Heart right ventricle (tissue), 16 donors: ENCODE results near the gene GRIA1. TPM values are rescaled to one million over a fixed set of nuclear protein-coding genes. Genes with fewer than 3 reads are reported as not detected.

Experiments used
- ATAC-seq, 8 donors: fragments of 200-7000 bp; cut with Tn5 transposase; one replicate each; pipeline ENCODE4 v1.9.1; 2020; ENCODE audit warnings: mild to moderate bottlenecking in 8 of 8, moderate library complexity in 8 of 8, moderate number of reproducible peaks in 1 of 8
- DNase-seq, 2 donors: peaks; one replicate each; pipeline ENCODE4 v3.0.0-alpha.2; 2020
- H3K27ac ChIP-seq, 10 donors: fragments of 200-600 bp; sonication (generic) in 2 of 10; one replicate each; pipeline versions ENCODE4 v1.5.0 to v1.8.0; 2020 to 2022; ENCODE audit warnings: mild to moderate bottlenecking in 3 of 10
- H3K27me3 ChIP-seq, 7 donors: fragments of 200-600 bp; one replicate each; pipeline ENCODE4 v1.8.0; 2021 to 2022; ENCODE audit warnings: mild to moderate bottlenecking in 2 of 7
- H3K36me3 ChIP-seq, 9 donors: fragments of 200-600 bp; sonication (generic) in 1 of 9; one replicate each; pipeline versions ENCODE4 v1.5.0 to v1.8.0; 2020 to 2022; ENCODE audit warnings: mild to moderate bottlenecking in 2 of 9
- H3K4me1 ChIP-seq, 9 donors: fragments of 200-600 bp; sonication (generic) in 1 of 9; one replicate each; pipeline versions ENCODE4 v1.5.0 to v1.8.0; 2020 to 2022; ENCODE audit warnings: mild to moderate bottlenecking in 4 of 9
- H3K4me3 ChIP-seq, 10 donors: fragments of 200-600 bp; sonication (generic) in 2 of 10; one replicate each; pipeline versions ENCODE4 v1.5.0 to v1.8.0; 2020 to 2022; ENCODE audit warnings: mild to moderate bottlenecking in 7 of 10, moderate library complexity in 2 of 10
- H3K9me3 ChIP-seq, 11 donors: fragments of 200-600 bp in 10 of 11; sonication (generic) in 2 of 11; one replicate each; pipeline versions ENCODE4 v1.5.0 to v1.8.0; 2013 to 2022; ENCODE audit warnings: mild to moderate bottlenecking in 2 of 11, control low read depth in 1 of 11, moderate library complexity in 1 of 11
- CTCF ChIP-seq, 9 donors: fragments of 200-600 bp; sonication (generic) in 2 of 9; IDR thresholded peaks; one replicate each; pipeline versions ENCODE4 v1.5.0 to v1.8.0; 2021 to 2022; ENCODE audit warnings: antibody characterized with exemption in 9 of 9, mild to moderate bottlenecking in 5 of 9, moderate library complexity in 1 of 9
- WGBS, 2 donors: extraction: QIAGEN DNeasy Blood & Tissue Kit; methylation state at CpG; one replicate each; pipeline ENCODE4 v1.1.7; 2013; ENCODE audit warnings: inconsistent platforms in 1 of 2; 5-methylcytosine and 5-hydroxymethylcytosine counted together
- intact Hi-C, 10 donors: fragments of 100-400 bp; cut with DNase I; formaldehyde crosslinking; loops; one replicate each; pipeline versions ENCODE4 v1.11.1 to v1.14.2; 2022
- polyA plus RNA-seq, 2 donors: library from polyadenylated mRNA; stranded (reverse); fragments of 200-250 nt; gene quantifications; one replicate each; pipeline ENCODE4 v1.2.3, GENCODE V29; 2013
- total RNA-seq, 10 donors: library from RNA; stranded (reverse); fragmentation: NEBNext Ultra II Directional in 3 of 10; extraction: Animal tissue kit (Norgen Biotek cat#: 25700) in 3 of 10; gene quantifications; one replicate each; pipeline versions ENCODE4 v1.2.1 to v1.2.4, GENCODE V29; 2021 to 2023
- donor health status: Arrhythmogenic right ventricular cardiomyopathy.
- donor health status: ischemic (EF 13 %, LVEDD 7.1; RV severe dilation, severe dysfunction).
- donor health status: healthy with polysubstance abuse.
- donor health status: DM: no; HTN: yes; CAD: no.
- donor health status: DM: no; HTN: no; CAD: no.
- donor health status: ischemic (EF 25% LVEDD 6.9; RV normal size, moderate dysfunction).
- donor health status: ischemic (EF 25% LVEDD 5.7; RV mildly dilated, moderate dysfunction).
- donor health status: healthy.
- donor health status: DM: yes; HTN: yes; CAD: no.
- donor health status: Ischemic cardiomyopathy.
- donor health status: ischemic (EF 35%, LVEDD 5.7; RV mildly dilated, moderate dysfunction).
- donor health status: nonischemic (EF 11% LVEDD 7.7; RV severe dilation, severe dysfunction).
- donor health status: DM: yes; HTN: yes; CAD: no.
- donor health status: PGD.
- donor health status: ischemic (EF 29% LVEDD 5.4; RV normal size, mild dysfunction).
- donor health status: nonischemic (EF 23%, LVEDD 6.1; RV moderate dilation, normal function).

The GRIA1 gene
- total and polyA plus RNA-seq, 12 donors: 0.04 to 0.49 (median 0.23) TPM; not detected in 3

GRCh38 chr5:153485641-153486040 is 4.8 kb upstream of the GRIA1 start:
- no peaks in the 10 kb centered on the region for H3K36me3 ChIP-seq
- H3K9me3 ChIP-seq: no peaks in the 10 kb centered on the region
- no peak for ATAC-seq
- no peak overlapping the region for H3K4me3 ChIP-seq
- peaks cover 0 to 23% (median 16%) of the 10 kb centered on the region in 7 donors for H3K27me3 ChIP-seq
- DNase-seq: no peak
- H3K27ac ChIP-seq: no peak overlapping the region
- peaks cover 0 to 5% (median 0%) of the 10 kb centered on the region in 9 donors for H3K4me1 ChIP-seq
- WGBS, 2 donors: 73 to 81% methylated on average over 2 of the region's 2 CpGs
- TF ChIP-seq CTCF (IDR thresholded peaks at IDR 0.05): no peak
- intact Hi-C loops: loop anchor here in 1 of 10 donors (10.0 kb wide), 1 partner anchor 931 kb away; no protein-coding TSS in a partner anchor

GRCh38 chr5:153486771-153487170 is 3.7 kb upstream of the GRIA1 start:
- DNase-seq (no peak), ATAC-seq (no peak)
- no peak for TF ChIP-seq CTCF (IDR thresholded peaks at IDR 0.05)
- Histone ChIP-seq H3K4me1 (peaks cover 0 to 11% (median 4%) of the 10 kb centered on the region in 9 donors), H3K27ac (no peak overlapping the region), H3K4me3 (no peak overlapping the region), H3K9me3 (no peaks in the 10 kb centered on the region), H3K27me3 (peaks cover 0 to 34% (median 27%) of the 10 kb centered on the region in 7 donors), H3K36me3 (no peaks in the 10 kb centered on the region)
- 68 to 77% methylated on average over 2 of the region's 2 CpGs for WGBS, 2 donors
- intact Hi-C loops: loop anchor here in 1 of 10 donors (10.0 kb wide), 1 partner anchor 932 kb away; no protein-coding TSS in a partner anchor

GRCh38 chr5:153489611-153490010 is 859 bp upstream of the GRIA1 start:
- ATAC-seq (no peak), DNase-seq (no peak)
- Histone ChIP-seq H3K27me3 (peaks cover 0 to 59% (median 44%) of the 10 kb centered on the region in 7 donors), H3K36me3 (no peaks in the 10 kb centered on the region), H3K4me3 (no peak overlapping the region), H3K4me1 (peaks cover 0 to 11% (median 4%) of the 10 kb centered on the region in 9 donors), H3K9me3 (no peaks in the 10 kb centered on the region), H3K27ac (no peak overlapping the region)
- TF ChIP-seq CTCF (IDR thresholded peaks at IDR 0.05): no peak
- whole genome bisulfite sequencing, 2 donors: 76 to 80% methylated on average over 3 of the region's 3 CpGs
- intact Hi-C loops: loop anchor here in 6 of 10 donors (5.0 to 10.0 kb wide), 5 partner anchors 215 to 955 kb away; no protein-coding TSS in a partner anchor

GRCh38 chr5:153491038-153491744 is 721 bp downstream of the GRIA1 start:
- Histone ChIP-seq H3K9me3 (no peaks in the 10 kb centered on the region), H3K27me3 (peaks cover 0 to 59% (median 44%) of the 10 kb centered on the region in 7 donors), H3K36me3 (no peaks in the 10 kb centered on the region), H3K4me1 (peaks cover 0 to 11% (median 4%) of the 10 kb centered on the region in 9 donors), H3K27ac (no peak overlapping the region), H3K4me3 (peak overlapping the region in 4 of 10 donors; percentile 5 to 18 (median 8))
- ATAC-seq (no peak), DNase-seq (no peak)
- intact Hi-C loops: loop anchor here in 5 of 10 donors (5.0 to 10.0 kb wide), 4 partner anchors 214 to 956 kb away; no protein-coding TSS in a partner anchor
- 21 to 25% methylated on average over 14 of the region's 14 CpGs for WGBS, 2 donors
- TF ChIP-seq CTCF (IDR thresholded peaks at IDR 0.05): no peak
